Brain microvascular endothelial cell (primary cell): ENCODE results near the gene SMC5.

Experiments used
- DNase-seq: peaks from one replicate; pipeline ENCODE4 v3.0.0-alpha.2; 2020
- H3K27ac ChIP-seq: fragments of 250-450 bp; sonication (Bioruptor Pico); 2 replicates; pipeline ENCODE4 v1.5.1; 2020; ENCODE audit warnings: mild to moderate bottlenecking, moderate library complexity
- H3K27me3 ChIP-seq: fragments of 250-450 bp; sonication (Bioruptor Pico); replicated peaks from 2 replicates; pipeline ENCODE4 v1.5.1; 2020; ENCODE audit warnings: mild to moderate bottlenecking
- H3K36me3 ChIP-seq: fragments of 250-450 bp; sonication (Bioruptor Pico); replicated peaks from 2 replicates; pipeline ENCODE4 v1.5.1; 2020; ENCODE audit warnings: mild to moderate bottlenecking
- H3K4me3 ChIP-seq: 2 replicates; pipeline ENCODE4 v1.5.1; 2011; ENCODE audit warnings: low read depth, mild to moderate bottlenecking, control low read depth, low read length, moderate library complexity
- CTCF ChIP-seq: IDR thresholded peaks from 2 replicates; pipeline ENCODE4 v1.5.1; 2011; ENCODE audit warnings: low read depth, mild to moderate bottlenecking, moderate library complexity, low read length, control low read depth, inconsistent platforms; ENCODE audit errors: missing control alignments
- in situ Hi-C: cut with HindIII; loops from 2 replicates; pipeline ENCODE4 v1.10.0; 2017; ENCODE audit warnings: low sequenced_read_pairs, low pct_ligation_motif_present

SMC5 gene

DNA sequence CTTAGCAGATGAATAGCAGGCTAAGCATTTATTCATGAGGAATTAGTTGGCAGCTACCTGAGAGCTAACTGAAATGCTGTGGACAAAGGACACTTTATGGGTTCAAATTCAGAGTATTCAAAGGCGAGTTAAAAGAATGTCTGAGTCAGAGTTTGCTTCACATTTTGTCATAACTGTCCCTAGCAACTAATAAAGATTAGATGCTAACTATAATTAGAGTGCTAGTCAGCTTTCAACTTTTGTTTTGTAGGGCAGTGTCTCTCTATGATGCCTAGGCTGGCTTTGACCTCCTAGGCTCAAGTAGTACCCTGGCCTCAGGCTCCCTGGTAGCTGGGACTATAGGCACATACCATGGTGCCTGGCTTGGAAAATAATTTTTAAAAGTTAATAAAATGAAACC, 4.6 kb downstream of the SMC5 start:
- no peaks in the 10 kb centered on the region for H3K27me3 ChIP-seq
- H3K27ac ChIP-seq = peak overlapping the region; percentile 34
- TF ChIP-seq CTCF = no peak
- in situ Hi-C loops = no loop called here
- no peak overlapping the region for H3K4me3 ChIP-seq
- H3K36me3 ChIP-seq = peaks cover 33% of the 10 kb centered on the region
- DNase-seq = no peak

- no peak for TF ChIP-seq CTCF
- no peak overlapping the region for H3K27ac ChIP-seq
- no peak overlapping the region for H3K4me3 ChIP-seq
- peaks cover 12% of the 10 kb centered on the region for H3K36me3 ChIP-seq
- no peaks in the 10 kb centered on the region for H3K27me3 ChIP-seq
- in situ Hi-C loops = no loop called here
- no peak for DNase-seq
Measured at GRCh38 chr9:70278305-70278704, 19.5 kb downstream of the SMC5 start.

- H3K27me3 ChIP-seq = no peaks in the 10 kb centered on the region
- no peak for TF ChIP-seq CTCF
- DNase-seq = no peak
- in situ Hi-C loops = no loop called here
- peaks cover 16% of the 10 kb centered on the region for H3K36me3 ChIP-seq
- H3K4me3 ChIP-seq = no peak overlapping the region
- no peak overlapping the region for H3K27ac ChIP-seq
Measured at GRCh38 chr9:70283848-70284247, 25.1 kb downstream of the SMC5 start.

- DNase-seq = no peak
- in situ Hi-C loops = no loop called here
Measured at GRCh38 chr9:70285246-70285645, 26.5 kb downstream of the SMC5 start.

GRCh38 chr9:70285981-70286598, 27.3 kb downstream of the SMC5 start:
- in situ Hi-C loops = no loop called here
- no peak overlapping the region for H3K27ac ChIP-seq
- no peaks in the 10 kb centered on the region for H3K27me3 ChIP-seq
- peaks cover 15% of the 10 kb centered on the region for H3K36me3 ChIP-seq
- no peak for DNase-seq
- TF ChIP-seq CTCF = no peak
- H3K4me3 ChIP-seq = no peak overlapping the region

More at GRCh38 chr9:70285246-70285645, 26.5 kb downstream of the SMC5 start:
- Histone ChIP-seq H3K27me3 (no peaks in the 10 kb centered on the region), H3K36me3 (peaks cover 16% of the 10 kb centered on the region), H3K4me3 (no peak overlapping the region), H3K27ac (no peak overlapping the region)
- TF ChIP-seq CTCF = no peak

DNA sequence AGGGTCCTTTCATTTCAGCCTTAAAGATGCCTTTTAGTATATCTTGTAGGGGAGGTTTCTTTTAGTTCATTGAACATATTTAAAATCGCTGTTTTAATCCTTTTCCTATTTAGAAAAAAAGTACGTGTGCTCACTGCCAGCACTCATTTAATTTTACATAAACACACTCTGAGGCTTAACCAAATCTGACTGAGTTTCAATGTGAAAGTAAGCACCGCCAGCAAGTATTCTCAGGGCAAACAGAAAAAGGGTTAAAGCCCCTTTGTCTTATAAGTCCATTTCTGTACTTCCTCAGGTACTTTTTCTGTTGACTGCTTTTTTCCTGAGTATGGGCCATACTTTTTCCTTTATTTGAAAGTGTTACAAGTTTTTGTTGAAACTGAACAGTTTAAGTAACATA, 31.8 kb downstream of the SMC5 start:
- in situ Hi-C loops = no loop called here

More for the DNA sequence above, 31.8 kb downstream of the SMC5 start:
- H3K27me3 ChIP-seq = no peaks in the 10 kb centered on the region
- H3K27ac ChIP-seq = no peak overlapping the region
- no peak for DNase-seq
- no peak for TF ChIP-seq CTCF
- H3K4me3 ChIP-seq = no peak overlapping the region
- peaks cover 2% of the 10 kb centered on the region for H3K36me3 ChIP-seq
